IMR-90 (cell line): ENCODE data around the gene ARVCF. TPM values are rescaled to one million over a fixed set of nuclear protein-coding genes. Genes with fewer than 3 reads are reported as not detected.

ENCODE experiments used
- ATAC-seq: fragments of 200-7000 bp; cut with Tn5 transposase; 2 replicates; pipeline ENCODE4 v1.9.1; 2020; ENCODE audit warnings: low read depth, mild to moderate bottlenecking, moderate library complexity
- BruUV-seq: library from RNA; stranded (reverse); fragments of 400-500 nt; replicated peaks from 2 replicates; lab custom pipeline; 2021; lab: Mats Ljungman, UMichigan
- CTCF ChIA-PET: fragments of 300-600 bp; formaldehyde crosslinking; extraction: SDS; loops from one replicate; lab custom pipeline; 2021; ENCODE audit warnings: antibody characterized with exemption; lab: Yijun Ruan, JAX
- POLR2A ChIA-PET: fragments of 300-600 bp; sonication (Branson Sonifier 250); formaldehyde crosslinking; loops from one replicate; lab custom pipeline; 2022; ENCODE audit warnings: antibody characterized with exemption; ENCODE audit not compliant: unreplicated experiment; lab: Charles Lee
- DNase-seq: peaks from one replicate; pipeline ENCODE4 v3.0.0; 2013
- H2AFZ ChIP-seq: replicated peaks from 2 replicates; pipeline ENCODE3; 2013; ENCODE audit warnings: low read length, mild to moderate bottlenecking; ENCODE audit not compliant: poor library complexity
- H2AK5ac ChIP-seq: 2 replicates; pipeline ENCODE4 v1.6.1; 2013; ENCODE audit warnings: low read depth, low read length, inconsistent platforms
- H2AK9ac ChIP-seq: replicated peaks from 2 replicates; pipeline ENCODE3; 2013; ENCODE audit warnings: mild to moderate bottlenecking, low read depth, low read length, moderate library complexity; ENCODE audit not compliant: poor library complexity
- H2BK120ac ChIP-seq: 2 replicates; pipeline ENCODE4 v1.6.1; 2013; ENCODE audit warnings: low read depth, low read length, inconsistent platforms
- H2BK15ac ChIP-seq: 3 replicates; pipeline ENCODE4 v1.6.1; 2013; ENCODE audit warnings: low read depth, low read length, inconsistent platforms
- H2BK20ac ChIP-seq: 2 replicates; pipeline ENCODE4 v1.6.1; 2013; ENCODE audit warnings: low read depth, mild to moderate bottlenecking, inconsistent platforms, low read length, moderate library complexity
- H2BK5ac ChIP-seq: 2 replicates; pipeline ENCODE4 v1.6.1; 2013; ENCODE audit warnings: mild to moderate bottlenecking, low read depth, low read length, inconsistent platforms; ENCODE audit not compliant: poor library complexity, severe bottlenecking
- H3K14ac ChIP-seq: replicated peaks from 2 replicates; pipeline ENCODE4 v1.6.1; 2013; ENCODE audit warnings: low read depth, low read length, inconsistent platforms
- H3K18ac ChIP-seq: 2 replicates; pipeline ENCODE4 v1.6.1; 2013; ENCODE audit warnings: low read depth, low read length, control low read depth
- H3K23ac ChIP-seq: 2 replicates; pipeline ENCODE4 v1.6.1; 2013; ENCODE audit warnings: low read depth, low read length, inconsistent platforms
- H3K27ac ChIP-seq: 2 replicates; pipeline ENCODE4 v1.5.1; 2013; ENCODE audit warnings: mild to moderate bottlenecking, control low read depth, low read length; ENCODE audit not compliant: insufficient read depth
- H3K27me3 ChIP-seq: 2 replicates; pipeline ENCODE4 v1.6.1; 2013; ENCODE audit warnings: low read length; ENCODE audit not compliant: control insufficient read depth, insufficient read depth
- H3K36me3 ChIP-seq: 2 replicates; pipeline ENCODE4 v1.6.1; 2013; ENCODE audit warnings: low read length, mixed read lengths; ENCODE audit not compliant: control insufficient read depth, insufficient read depth
- H3K4ac ChIP-seq: 2 replicates; pipeline ENCODE4 v1.6.1; 2013; ENCODE audit warnings: low read depth, low read length, inconsistent platforms
- H3K4me1 ChIP-seq: 2 replicates; pipeline ENCODE4 v1.6.1; 2013; ENCODE audit warnings: low read length, mixed read lengths; ENCODE audit not compliant: control insufficient read depth, insufficient read depth
- H3K4me2 ChIP-seq: 2 replicates; pipeline ENCODE4 v1.6.1; 2013; ENCODE audit warnings: low read depth, mild to moderate bottlenecking, control low read depth, low read length, moderate library complexity
- H3K4me3 ChIP-seq: 2 replicates; pipeline ENCODE4 v1.5.1; 2013; ENCODE audit warnings: low read depth, mild to moderate bottlenecking, control low read depth, low read length, moderate library complexity; ENCODE audit not compliant: insufficient read depth
- H3K56ac ChIP-seq: 2 replicates; pipeline ENCODE4 v1.6.1; 2013; ENCODE audit warnings: low read length, inconsistent platforms; ENCODE audit not compliant: insufficient read depth; ENCODE audit errors: extremely low read depth
- H3K79me1 ChIP-seq, 2 experiments: 2 replicates each; pipeline ENCODE4 v1.6.1; 2013; ENCODE audit warnings: low read length in 2 of 2, inconsistent platforms in 1 of 2, low read depth in 1 of 2
- H3K9ac ChIP-seq: 2 replicates; pipeline ENCODE4 v1.6.1; 2013; ENCODE audit warnings: low read depth, low read length, control low read depth
- H3K9me1 ChIP-seq: 2 replicates; pipeline ENCODE4 v1.6.1; 2013; ENCODE audit warnings: low read length, inconsistent platforms; ENCODE audit not compliant: insufficient read depth
- H3K9me3 ChIP-seq: 2 replicates; pipeline ENCODE4 v1.6.1; 2013; ENCODE audit warnings: low read length; ENCODE audit not compliant: control insufficient read depth, insufficient read depth
- H4K20me1 ChIP-seq: 2 replicates; pipeline ENCODE4 v1.6.1; 2013; ENCODE audit warnings: low read length, inconsistent platforms; ENCODE audit not compliant: insufficient read depth
- H4K5ac ChIP-seq: 2 replicates; pipeline ENCODE4 v1.6.1; 2013; ENCODE audit warnings: mild to moderate bottlenecking, low read depth, low read length, control low read depth
- H4K8ac ChIP-seq, 2 experiments: 2 replicates each; pipeline ENCODE4 v1.6.1; 2013; ENCODE audit warnings: low read depth in 2 of 2, low read length in 2 of 2, control low read depth in 1 of 2, inconsistent platforms in 1 of 2
- H4K91ac ChIP-seq: 2 replicates; pipeline ENCODE4 v1.6.1; 2013; ENCODE audit warnings: low read depth, low read length, inconsistent platforms; ENCODE audit not compliant: insufficient read depth
- BHLHE40 ChIP-seq: fragments of 150-350 bp; IDR thresholded peaks from 2 replicates; pipeline ENCODE4 v1.6.1; 2016; ENCODE audit warnings: mild to moderate bottlenecking, low read depth, low read length
- RAD21 ChIP-seq: IDR thresholded peaks from 2 replicates; pipeline ENCODE4 v1.6.1; 2012; ENCODE audit warnings: low read length, improper control_type of control experiment
- RCOR1 ChIP-seq: IDR thresholded peaks from 2 replicates; pipeline ENCODE4 v1.6.1; 2012; ENCODE audit warnings: mild to moderate bottlenecking, low read length, improper control_type of control experiment; ENCODE audit not compliant: insufficient replicate concordance
- RFX5 ChIP-seq: IDR thresholded peaks from 2 replicates; pipeline ENCODE4 v1.8.0; 2012; ENCODE audit warnings: low read depth, mild to moderate bottlenecking, low read length, moderate library complexity
- WGBS, 2 experiments: methylation state at CpG; one replicate each; pipeline versions ENCODE4 v1.1.5 to v1.1.7; 2013; ENCODE audit warnings: missing lambda C conversion rate in 2 of 2; ENCODE audit not compliant: insufficient read length in 1 of 2; ENCODE audit errors: extremely low coverage in 2 of 2; 5-methylcytosine and 5-hydroxymethylcytosine counted together
- dilution Hi-C: fragments of 300-500 bp; cut with HindIII; formaldehyde crosslinking; loops from one replicate; pipeline ENCODE4 v1.14.3; 2018; ENCODE audit warnings: low sequenced_read_pairs; ENCODE audit not compliant: unreplicated experiment
- in situ Hi-C: fragments of 300-500 bp; cut with MboI; formaldehyde crosslinking; loops from 3 replicates; pipeline ENCODE4 v1.14.3; 2019; ENCODE audit warnings: low sequenced_read_pairs, inconsistent platforms, mixed read lengths
- intact Hi-C: fragments of 100-400 bp; cut with micrococcal nuclease; formaldehyde crosslinking; loops from 2 replicates; pipeline ENCODE4 v1.10.0; 2022
- polyA plus RNA-seq, 3 experiments: library from polyadenylated mRNA; depleted of rRNA; stranded (reverse); fragments of >200 nt; gene quantifications; 2 replicates each; pipeline ENCODE4 v1.2.3, GENCODE V29; 2012; ENCODE audit warnings: low replicate concordance in 1 of 3
- total RNA-seq: library from RNA; depleted of rRNA; stranded (reverse); fragments of >200 nt; gene quantifications from 2 replicates; pipeline ENCODE4 v1.2.3, GENCODE V29; 2012

Gene ARVCF
- total and polyA plus RNA-seq, 2 of the 4 experiments (the other 2 are of a cell fraction) = 8.6 to 14.1 TPM

DNA sequence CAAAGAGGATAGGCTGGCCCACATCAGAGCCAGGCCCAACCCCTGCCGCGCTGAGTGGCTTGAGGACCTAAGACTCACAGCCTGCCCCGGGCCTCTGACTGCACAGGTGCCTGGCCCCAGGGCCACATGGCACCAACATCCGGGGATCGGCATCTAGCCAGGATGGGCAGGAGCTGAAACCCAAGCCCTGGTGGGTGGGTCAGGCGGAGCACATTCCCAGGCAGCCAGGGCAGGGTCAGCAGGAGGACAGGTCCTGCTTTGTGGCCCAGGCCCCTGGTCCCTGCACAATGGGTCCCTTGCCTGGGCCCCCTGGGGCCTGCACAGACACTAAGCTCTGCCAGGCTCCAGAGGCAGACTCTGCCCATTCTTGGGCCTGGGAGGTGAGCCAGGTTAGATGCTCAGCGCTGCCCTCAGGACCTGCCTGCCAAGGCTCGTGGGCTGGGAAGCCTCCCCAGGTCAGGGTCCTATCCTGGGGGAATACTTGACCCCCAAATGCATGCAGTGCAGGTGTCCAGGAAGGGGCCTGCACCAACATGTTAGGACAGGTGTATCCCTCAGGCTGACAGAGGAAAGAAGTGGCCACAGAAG, 33.5 kb downstream of the ARVCF start:
- H3K4me1 ChIP-seq = peaks cover 13% of the 10 kb centered on the region
- POLR2A ChIA-PET = no interaction called here
- H2AK5ac ChIP-seq = 0 out of 2 replicates have a peak overlapping the region, but pooled peaks have one; percentile 69
- no peak overlapping the region for H3K23ac ChIP-seq
- BruUV-seq = no TSS peak
- H3K4me3 ChIP-seq = no peak overlapping the region
- no peak overlapping the region for H3K14ac ChIP-seq
- H3K9ac ChIP-seq = no peak overlapping the region
- H3K27ac ChIP-seq = no peak overlapping the region
- no peak overlapping the region for H3K56ac ChIP-seq
- peaks cover 12% of the 10 kb centered on the region for H3K36me3 ChIP-seq
- intact Hi-C loops (no loop called here), in situ Hi-C loops (no loop called here), dilution Hi-C loops (no loop called here)
- peaks cover 4 to 37% of the 10 kb centered on the region in 2 experiments; a peak in 3 of 4 replicates for H3K79me1 ChIP-seq
- no peaks in the 10 kb centered on the region for H3K27me3 ChIP-seq
- DNase-seq = no peak
- H4K20me1 ChIP-seq = peaks cover 18% of the 10 kb centered on the region; the same call in 1 of the 2 replicates
- TF ChIP-seq RCOR1 = no peak
- TF ChIP-seq RFX5 = no peak
- TF ChIP-seq BHLHE40 = no peak
- TF ChIP-seq RAD21 = no peak
- no peak overlapping the region for H4K91ac ChIP-seq
- H2BK15ac ChIP-seq = no peak overlapping the region
- H3K4ac ChIP-seq = no peak overlapping the region
- no peak overlapping the region for H3K18ac ChIP-seq
- H3K9me1 ChIP-seq = peaks cover 17% of the 10 kb centered on the region
- no peak overlapping the region for H4K5ac ChIP-seq
- no peaks in the 10 kb centered on the region for H3K9me3 ChIP-seq
- H2AFZ ChIP-seq = no peak overlapping the region
- no peak overlapping the region for H3K4me2 ChIP-seq
- no peak overlapping the region for H2BK20ac ChIP-seq
- no peak overlapping the region; a peak in 1 of 4 replicates for H4K8ac ChIP-seq
- H2BK5ac ChIP-seq = no peak overlapping the region
- no peak for ATAC-seq
- H2AK9ac ChIP-seq = no peak overlapping the region
- CTCF ChIA-PET = no interaction called here
- H2BK120ac ChIP-seq = no peak overlapping the region
- 97% methylated on average over 5 of the region's 8 CpGs; no CpG with 5 or more reads in 1 of the 2 experiments for WGBS, 2 experiments
